Colonic mucosa (tissue), 4 donors: ENCODE results near the gene PGF. TPM values are rescaled to one million over a fixed set of nuclear protein-coding genes. Genes with fewer than 3 reads are reported as not detected.
"Not testable (repeated sequence)": the region's sequence is repeated elsewhere in the genome, so short reads cannot be mapped to it uniquely, and the experiment has no call there.

Experiments
- DNase-seq: peaks from one replicate; pipeline ENCODE4 v3.0.0-alpha.2; 2020
- H3K27ac ChIP-seq: fragments of 200-600 bp; one replicate; pipeline ENCODE4 v1.8.0; 2021
- H3K27me3 ChIP-seq: fragments of 200-600 bp; one replicate; pipeline ENCODE4 v1.8.0; 2021
- H3K36me3 ChIP-seq: fragments of 200-600 bp; one replicate; pipeline ENCODE4 v1.8.0; 2021
- H3K4me1 ChIP-seq: fragments of 200-600 bp; one replicate; pipeline ENCODE4 v1.8.0; 2021; ENCODE audit warnings: mild to moderate bottlenecking
- H3K4me3 ChIP-seq: fragments of 200-600 bp; one replicate; pipeline ENCODE4 v1.8.0; 2021
- H3K9ac ChIP-seq, 2 donors: one replicate each; pipeline ENCODE4 v1.7.0; 2013; ENCODE audit warnings: control low read depth in 2 of 2, low read depth in 2 of 2, low read length in 2 of 2
- H3K9me3 ChIP-seq: fragments of 200-600 bp; one replicate; pipeline ENCODE4 v1.8.0; 2021
- CTCF ChIP-seq: fragments of 200-600 bp; IDR thresholded peaks from one replicate; pipeline ENCODE4 v1.8.0; 2022; ENCODE audit warnings: antibody characterized with exemption, mild to moderate bottlenecking
- intact Hi-C: fragments of 100-400 bp; cut with DNase I; formaldehyde crosslinking; loops from one replicate; pipeline ENCODE4 v1.14.1; 2022
- total RNA-seq, 2 donors: library from RNA; stranded (reverse); fragmentation: NEBNext Ultra II Directional in 1 of 2; extraction: Animal tissue kit (Norgen Biotek cat#: 25700) in 1 of 2; gene quantifications; one replicate each; pipeline ENCODE4 v1.2.1, GENCODE V29; 2021
- donor health status: healthy.
- donor health status: DM: no; HTN: no; CAD: no.
- donor health status: DM: no; HTN: no; CAD: no.

Gene PGF
- total RNA-seq, 2 donors from 2014 or later, result 0.57 to 2.2 TPM

- Histone ChIP-seq H3K4me1 (no peaks in the 10 kb centered on the region), H3K9me3 (no peaks in the 10 kb centered on the region), H3K36me3 (no peaks in the 10 kb centered on the region), H3K27ac (no peak overlapping the region), H3K9ac (no peak overlapping the region), H3K27me3 (no peaks in the 10 kb centered on the region), H3K4me3 (no peak overlapping the region)
- TF ChIP-seq CTCF, result no peak
- no peak for DNase-seq
- intact Hi-C loops, result no loop called here
Measured at GRCh38 chr14:74932401-74932901, 22.9 kb downstream of the PGF start.

GRCh38 chr14:74931744-74932143, 23.7 kb downstream of the PGF start:
- H3K36me3 ChIP-seq, H3K4me3 ChIP-seq, H3K4me1 ChIP-seq, DNase-seq, H3K9ac ChIP-seq, H3K27me3 ChIP-seq, intact Hi-C loops, H3K27ac ChIP-seq, H3K9me3 ChIP-seq: not testable (repeated sequence)

- no peaks in the 10 kb centered on the region for H3K4me1 ChIP-seq
- H3K9ac ChIP-seq, result no peak overlapping the region
- no peak for DNase-seq
- H3K4me3 ChIP-seq, result no peak overlapping the region
- H3K9me3 ChIP-seq, result no peaks in the 10 kb centered on the region
- no peaks in the 10 kb centered on the region for H3K27me3 ChIP-seq
- intact Hi-C loops, result no loop called here
- no peaks in the 10 kb centered on the region for H3K36me3 ChIP-seq
- TF ChIP-seq CTCF, result no peak
- H3K27ac ChIP-seq, result no peak overlapping the region
Measured at GRCh38 chr14:74929242-74929641, 26.2 kb downstream of the PGF start.

GRCh38 chr14:74927225-74927624, 28.2 kb downstream of the PGF start:
- Histone ChIP-seq H3K9ac (no peak overlapping the region), H3K27ac (no peak overlapping the region), H3K36me3 (no peaks in the 10 kb centered on the region), H3K4me1 (peaks cover 5% of the 10 kb centered on the region), H3K4me3 (no peak overlapping the region), H3K9me3 (no peaks in the 10 kb centered on the region), H3K27me3 (no peaks in the 10 kb centered on the region)
- no peak for DNase-seq
- no peak for TF ChIP-seq CTCF
- intact Hi-C loops, result no loop called here

- no peak overlapping the region for H3K9ac ChIP-seq
- H3K27me3 ChIP-seq, result no peaks in the 10 kb centered on the region
- H3K27ac ChIP-seq, result no peak overlapping the region
- intact Hi-C loops, result no loop called here
- no peak for TF ChIP-seq CTCF
- no peaks in the 10 kb centered on the region for H3K36me3 ChIP-seq
- H3K4me3 ChIP-seq, result no peak overlapping the region
- no peaks in the 10 kb centered on the region for H3K9me3 ChIP-seq
- no peak for DNase-seq
- H3K4me1 ChIP-seq, result peaks cover 5% of the 10 kb centered on the region
Measured at GRCh38 chr14:74924061-74924460, 31.3 kb downstream of the PGF start.

GRCh38 chr14:74922752-74923401, 32.5 kb downstream of the PGF start, which contains the start of gene RPS6KL1:
TSS of gene RPS6KL1 (minus strand) at chr14:74923260. CDS start at chr14:74921541, 1,719 bp downstream.
- H3K4me1 ChIP-seq, result peaks cover 5% of the 10 kb centered on the region
- peak; percentile 86 for DNase-seq
- no peaks in the 10 kb centered on the region for H3K27me3 ChIP-seq
- intact Hi-C loops, result no loop called here
- peak within 1 kb of the TSS; percentile 38 to 90 for H3K9ac ChIP-seq
- peak within 1 kb of the TSS; percentile 75 for H3K4me3 ChIP-seq
- H3K27ac ChIP-seq, result no peak within 1 kb of the TSS
- H3K9me3 ChIP-seq, result no peaks in the 10 kb centered on the region
- no peaks in the 10 kb centered on the region for H3K36me3 ChIP-seq
- no peak for TF ChIP-seq CTCF
